ENCODE data around the gene FLT4. TPM values are rescaled to one million over a fixed set of nuclear protein-coding genes. Genes with fewer than 3 reads are reported as not detected.
A peak's percentile ranks its signal among the peaks of the same experiment; 100 is the strongest.

FLT4 gene
- total and polyA plus RNA-seq, 9 of the 15 experiments (the other 6 are each of a cell fraction or from before 2014, with no cell fraction given): 0.01 to 0.42 (median 0.14) TPM; not detected in 2

GRCh38 chr5:180594311-180595045, 54.9 kb downstream of the FLT4 start (continued):
- no peak for TF ChIP-seq SLC30A9 (CRISPR knock-in tag; IDR thresholded peaks at IDR 0.05)
- TF ChIP-seq ZSCAN32 (CRISPR knock-in tag; IDR thresholded peaks at IDR 0.05): no peak
- TF ChIP-seq, protein P1, sequence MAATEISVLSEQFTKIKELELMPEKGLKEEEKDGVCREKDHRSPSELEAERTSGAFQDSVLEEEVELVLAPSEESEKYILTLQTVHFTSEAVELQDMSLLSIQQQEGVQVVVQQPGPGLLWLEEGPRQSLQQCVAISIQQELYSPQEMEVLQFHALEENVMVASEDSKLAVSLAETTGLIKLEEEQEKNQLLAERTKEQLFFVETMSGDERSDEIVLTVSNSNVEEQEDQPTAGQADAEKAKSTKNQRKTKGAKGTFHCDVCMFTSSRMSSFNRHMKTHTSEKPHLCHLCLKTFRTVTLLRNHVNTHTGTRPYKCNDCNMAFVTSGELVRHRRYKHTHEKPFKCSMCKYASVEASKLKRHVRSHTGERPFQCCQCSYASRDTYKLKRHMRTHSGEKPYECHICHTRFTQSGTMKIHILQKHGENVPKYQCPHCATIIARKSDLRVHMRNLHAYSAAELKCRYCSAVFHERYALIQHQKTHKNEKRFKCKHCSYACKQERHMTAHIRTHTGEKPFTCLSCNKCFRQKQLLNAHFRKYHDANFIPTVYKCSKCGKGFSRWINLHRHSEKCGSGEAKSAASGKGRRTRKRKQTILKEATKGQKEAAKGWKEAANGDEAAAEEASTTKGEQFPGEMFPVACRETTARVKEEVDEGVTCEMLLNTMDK (IDR thresholded peaks at IDR 0.05; ENCODE audit: borderline replicate concordance, insufficient read depth, low read depth, low read length, poor library complexity, severe bottlenecking): no peak
- TF ChIP-seq, protein P2, sequence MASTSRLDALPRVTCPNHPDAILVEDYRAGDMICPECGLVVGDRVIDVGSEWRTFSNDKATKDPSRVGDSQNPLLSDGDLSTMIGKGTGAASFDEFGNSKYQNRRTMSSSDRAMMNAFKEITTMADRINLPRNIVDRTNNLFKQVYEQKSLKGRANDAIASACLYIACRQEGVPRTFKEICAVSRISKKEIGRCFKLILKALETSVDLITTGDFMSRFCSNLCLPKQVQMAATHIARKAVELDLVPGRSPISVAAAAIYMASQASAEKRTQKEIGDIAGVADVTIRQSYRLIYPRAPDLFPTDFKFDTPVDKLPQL (IDR thresholded peaks at IDR 0.05; ENCODE audit: extremely low read depth, insufficient read length): no peak
- TF ChIP-seq TCF7L2 (IDR thresholded peaks at IDR 0.05; ENCODE audit: low read depth, low read length): no peak
- TF ChIP-seq, protein P3, sequence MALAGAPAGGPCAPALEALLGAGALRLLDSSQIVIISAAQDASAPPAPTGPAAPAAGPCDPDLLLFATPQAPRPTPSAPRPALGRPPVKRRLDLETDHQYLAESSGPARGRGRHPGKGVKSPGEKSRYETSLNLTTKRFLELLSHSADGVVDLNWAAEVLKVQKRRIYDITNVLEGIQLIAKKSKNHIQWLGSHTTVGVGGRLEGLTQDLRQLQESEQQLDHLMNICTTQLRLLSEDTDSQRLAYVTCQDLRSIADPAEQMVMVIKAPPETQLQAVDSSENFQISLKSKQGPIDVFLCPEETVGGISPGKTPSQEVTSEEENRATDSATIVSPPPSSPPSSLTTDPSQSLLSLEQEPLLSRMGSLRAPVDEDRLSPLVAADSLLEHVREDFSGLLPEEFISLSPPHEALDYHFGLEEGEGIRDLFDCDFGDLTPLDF (CRISPR knock-in tag; IDR thresholded peaks at IDR 0.05): no peak
- TF ChIP-seq, protein P4, sequence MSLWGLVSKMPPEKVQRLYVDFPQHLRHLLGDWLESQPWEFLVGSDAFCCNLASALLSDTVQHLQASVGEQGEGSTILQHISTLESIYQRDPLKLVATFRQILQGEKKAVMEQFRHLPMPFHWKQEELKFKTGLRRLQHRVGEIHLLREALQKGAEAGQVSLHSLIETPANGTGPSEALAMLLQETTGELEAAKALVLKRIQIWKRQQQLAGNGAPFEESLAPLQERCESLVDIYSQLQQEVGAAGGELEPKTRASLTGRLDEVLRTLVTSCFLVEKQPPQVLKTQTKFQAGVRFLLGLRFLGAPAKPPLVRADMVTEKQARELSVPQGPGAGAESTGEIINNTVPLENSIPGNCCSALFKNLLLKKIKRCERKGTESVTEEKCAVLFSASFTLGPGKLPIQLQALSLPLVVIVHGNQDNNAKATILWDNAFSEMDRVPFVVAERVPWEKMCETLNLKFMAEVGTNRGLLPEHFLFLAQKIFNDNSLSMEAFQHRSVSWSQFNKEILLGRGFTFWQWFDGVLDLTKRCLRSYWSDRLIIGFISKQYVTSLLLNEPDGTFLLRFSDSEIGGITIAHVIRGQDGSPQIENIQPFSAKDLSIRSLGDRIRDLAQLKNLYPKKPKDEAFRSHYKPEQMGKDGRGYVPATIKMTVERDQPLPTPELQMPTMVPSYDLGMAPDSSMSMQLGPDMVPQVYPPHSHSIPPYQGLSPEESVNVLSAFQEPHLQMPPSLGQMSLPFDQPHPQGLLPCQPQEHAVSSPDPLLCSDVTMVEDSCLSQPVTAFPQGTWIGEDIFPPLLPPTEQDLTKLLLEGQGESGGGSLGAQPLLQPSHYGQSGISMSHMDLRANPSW (CRISPR knock-in tag; IDR thresholded peaks at IDR 0.05): no peak
- TF ChIP-seq ZNF354B (CRISPR knock-in tag; IDR thresholded peaks at IDR 0.05): no peak
- no peak for TF ChIP-seq YY1 (IDR thresholded peaks at IDR 0.05; ENCODE audit: borderline replicate concordance in 1 of 3, control insufficient read depth in 1 of 3, extremely low read depth in 1 of 3, insufficient read depth in 3 of 3, insufficient read length in 1 of 3, insufficient replicate concordance in 2 of 3, low read depth in 1 of 3, low read length in 2 of 3)
- no peak for TF ChIP-seq GABPB2 (CRISPR knock-in tag; conservative IDR thresholded peaks at IDR 0.05)
- TF ChIP-seq TEAD4 (IDR thresholded peaks at IDR 0.05; ENCODE audit: low read length): peak; percentile 91
- TF ChIP-seq TEAD4 (CRISPR knock-in tag; IDR thresholded peaks at IDR 0.05; ENCODE audit: borderline replicate concordance): no peak
- no peak for TF ChIP-seq BDP1 (IDR thresholded peaks at IDR 0.05; ENCODE audit: insufficient read depth, insufficient read length)
- TF ChIP-seq ARID1B (IDR thresholded peaks at IDR 0.05): peak; percentile 67
- no peak for TF ChIP-seq CBX1 (IDR thresholded peaks at IDR 0.05; ENCODE audit: low read depth)
- peak in 1 of 2 experiments; percentile 72; a peak in 2 of 4 replicates for TF ChIP-seq HDAC1 (IDR thresholded peaks at IDR 0.05)
- TF ChIP-seq ARNT (IDR thresholded peaks at IDR 0.05): no peak
- TF ChIP-seq SFPQ (IDR thresholded peaks at IDR 0.05; ENCODE audit: low read depth, low read length): no peak
